ENCODE data around the gene RMDN2. TPM values are rescaled to one million over a fixed set of nuclear protein-coding genes. Genes with fewer than 3 reads are reported as not detected.

The RMDN2 gene
- polyA plus RNA-seq, 1 experiment, result 3.4 TPM

DNA sequence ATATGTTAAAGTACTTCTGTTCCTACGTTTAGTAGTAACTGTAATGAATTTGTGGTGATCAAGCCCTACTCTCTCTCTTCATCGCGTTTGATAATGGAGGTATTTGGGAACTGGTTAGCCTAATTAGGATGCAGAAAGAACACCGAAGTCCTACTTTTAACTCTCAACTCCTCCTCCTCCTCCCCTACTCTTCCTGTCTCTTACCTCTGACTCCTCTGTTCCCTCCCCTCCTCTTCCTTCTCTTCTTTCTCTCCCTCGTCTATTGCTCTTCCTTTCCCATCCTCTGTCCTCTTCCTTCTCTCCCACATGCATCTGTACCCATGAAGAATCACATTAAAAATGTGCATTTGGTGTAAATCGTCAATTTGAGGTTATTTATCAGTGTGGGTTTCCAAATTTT, 57.8 kb downstream of the RMDN2 start:
- TF ChIP-seq CTCF (IDR thresholded peaks at IDR 0.05; ENCODE audit: insufficient read depth, low read depth, low read length), result no peak
- Histone ChIP-seq H3K27me3 (ENCODE audit: control insufficient read depth, insufficient read depth, low read length) (no peaks in the 10 kb centered on the region), H3K4me3 (ENCODE audit: low read depth, low read length) (no peak overlapping the region), H3K36me3 (ENCODE audit: control insufficient read depth, insufficient read depth, low read length) (no peaks in the 10 kb centered on the region)
- CTCF ChIA-PET, result interaction anchor here (0.9 to 2.6 kb wide), 4 partner anchors 9 to 292 kb away, joined by 3 to 17 read pairs (median 4); no protein-coding TSS in a partner anchor
- POLR2A ChIA-PET, result no interaction called here
- DNase-seq (ENCODE audit: low read depth), result no peak

DNA sequence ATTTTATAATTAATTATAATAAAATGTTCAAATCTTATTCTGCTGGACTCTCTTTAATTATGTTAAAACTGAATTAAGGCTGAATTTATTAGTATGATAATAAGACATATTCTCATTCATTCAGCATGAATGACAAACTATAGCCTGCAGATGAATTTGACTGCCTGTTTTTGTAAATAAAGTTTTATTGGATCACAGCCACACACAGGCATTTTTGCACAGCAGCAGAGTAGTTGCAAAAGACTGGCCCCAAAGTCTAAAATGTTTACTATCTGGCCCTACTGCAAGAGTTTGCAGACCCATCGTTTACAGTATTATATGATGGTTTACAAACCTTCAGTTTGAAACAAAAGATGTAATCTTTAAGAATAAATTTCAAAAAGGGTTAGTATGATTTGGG, 58.6 kb downstream of the RMDN2 start:
- no peak overlapping the region for H3K4me3 ChIP-seq (ENCODE audit: low read depth, low read length)
- POLR2A ChIA-PET, result no interaction called here

DNA sequence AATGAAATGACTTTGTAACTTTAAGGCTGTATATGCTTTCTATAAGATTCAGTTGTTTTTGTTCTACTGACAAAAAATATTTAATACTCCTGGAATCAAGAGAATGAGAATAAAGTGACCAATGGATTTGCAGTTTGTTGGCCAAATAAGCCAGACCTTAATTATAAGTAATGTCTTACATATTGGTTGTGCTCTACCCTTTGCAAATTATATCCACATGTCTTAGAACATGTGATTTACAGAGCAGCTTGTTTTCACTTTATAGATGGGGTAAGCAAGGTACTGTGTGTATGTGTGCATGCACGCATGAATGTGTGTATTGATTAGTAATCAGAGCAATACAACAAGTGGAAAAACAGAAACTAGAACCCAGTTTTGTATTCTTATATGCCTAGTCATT, 59.1 kb downstream of the RMDN2 start:
- ChIA-PET CTCF (interaction anchor here (0.7 to 0.9 kb wide), 2 partner anchors 132 to 290 kb away, joined by 3 read pairs; no protein-coding TSS in a partner anchor), POLR2A (interaction anchor here (0.7 kb wide), 1 partner anchor 296 kb away, joined by 3 read pairs; no protein-coding TSS in a partner anchor)
- H3K27me3 ChIP-seq (ENCODE audit: control insufficient read depth, insufficient read depth, low read length), result no peaks in the 10 kb centered on the region
- H3K4me3 ChIP-seq (ENCODE audit: low read depth, low read length), result no peak overlapping the region
- DNase-seq (ENCODE audit: low read depth), result no peak
- no peaks in the 10 kb centered on the region for H3K36me3 ChIP-seq (ENCODE audit: control insufficient read depth, insufficient read depth, low read length)
- TF ChIP-seq CTCF (IDR thresholded peaks at IDR 0.05; ENCODE audit: insufficient read depth, low read depth, low read length), result no peak

More for the DNA sequence above, 58.6 kb downstream of the RMDN2 start:
- DNase-seq (ENCODE audit: low read depth), result no peak
- no peaks in the 10 kb centered on the region for H3K36me3 ChIP-seq (ENCODE audit: control insufficient read depth, insufficient read depth, low read length)
- CTCF ChIA-PET, result interaction anchor here (0.9 kb wide), 1 partner anchor 132 kb away, joined by 3 read pairs; no protein-coding TSS in a partner anchor
- TF ChIP-seq CTCF (IDR thresholded peaks at IDR 0.05; ENCODE audit: insufficient read depth, low read depth, low read length), result no peak
- no peaks in the 10 kb centered on the region for H3K27me3 ChIP-seq (ENCODE audit: control insufficient read depth, insufficient read depth, low read length)

- no peaks in the 10 kb centered on the region for H3K27me3 ChIP-seq (ENCODE audit: control insufficient read depth, insufficient read depth, low read length)
- H3K4me3 ChIP-seq (ENCODE audit: low read depth, low read length), result no peak overlapping the region
- H3K36me3 ChIP-seq (ENCODE audit: control insufficient read depth, insufficient read depth, low read length), result no peaks in the 10 kb centered on the region
- ChIA-PET CTCF (interaction anchor here (0.7 to 0.9 kb wide), 2 partner anchors 132 to 290 kb away, joined by 3 read pairs; no protein-coding TSS in a partner anchor), POLR2A (interaction anchor here (0.7 kb wide), 1 partner anchor 295 kb away, joined by 3 read pairs; no protein-coding TSS in a partner anchor)
- no peak for DNase-seq (ENCODE audit: low read depth)
- no peak for TF ChIP-seq CTCF (IDR thresholded peaks at IDR 0.05; ENCODE audit: insufficient read depth, low read depth, low read length)
Observed at GRCh38 chr2:37984589-37984988, 59.5 kb downstream of the RMDN2 start.

DNA sequence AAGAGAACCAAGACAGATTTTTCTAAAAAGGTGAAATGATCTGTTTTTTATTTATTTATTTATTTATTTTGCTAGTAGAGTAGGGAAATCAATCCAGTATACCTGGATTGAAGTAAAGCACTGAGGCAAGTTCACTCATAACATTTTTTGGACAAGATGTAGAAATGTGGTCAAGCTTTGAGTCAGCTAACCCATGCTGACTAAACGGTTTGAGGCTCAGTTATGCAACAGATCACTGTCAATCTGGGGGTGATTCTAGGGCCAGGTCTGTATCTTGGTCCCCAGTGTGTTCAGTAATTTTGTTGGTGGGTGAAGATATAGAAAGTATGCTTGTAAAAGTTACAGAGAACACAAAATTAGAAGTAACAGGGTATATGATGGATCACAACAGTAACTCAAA, 60.2 kb downstream of the RMDN2 start:
- no peak overlapping the region for H3K4me3 ChIP-seq (ENCODE audit: low read depth, low read length)
- TF ChIP-seq CTCF (IDR thresholded peaks at IDR 0.05; ENCODE audit: insufficient read depth, low read depth, low read length), result no peak
- peak; percentile 6 for DNase-seq (ENCODE audit: low read depth)
- ChIA-PET CTCF (interaction anchor here (0.9 to 1.0 kb wide), 2 partner anchors 131 to 290 kb away, joined by 3 to 4 read pairs; no protein-coding TSS in a partner anchor), POLR2A (no interaction called here)
- no peaks in the 10 kb centered on the region for H3K27me3 ChIP-seq (ENCODE audit: control insufficient read depth, insufficient read depth, low read length)
- no peaks in the 10 kb centered on the region for H3K36me3 ChIP-seq (ENCODE audit: control insufficient read depth, insufficient read depth, low read length)
